IPS-20b (cell line): ENCODE data around the gene CAPN3.

Experiments used
- H3K27ac ChIP-seq: one replicate; pipeline ENCODE4 v1.5.1; 2013; ENCODE audit warnings: low read length
- H3K27me3 ChIP-seq: 2 replicates; pipeline ENCODE4 v1.6.1; 2013; ENCODE audit warnings: mild to moderate bottlenecking, low read length, inconsistent platforms; ENCODE audit not compliant: insufficient read depth
- H3K36me3 ChIP-seq: 2 replicates; pipeline ENCODE4 v1.6.1; 2013; ENCODE audit warnings: low read depth, mild to moderate bottlenecking, inconsistent platforms, low read length, moderate library complexity; ENCODE audit not compliant: insufficient read depth
- H3K4me1 ChIP-seq: 2 replicates; pipeline ENCODE4 v1.6.1; 2013; ENCODE audit warnings: mild to moderate bottlenecking, control low read depth, inconsistent platforms, low read length, moderate library complexity; ENCODE audit not compliant: insufficient read depth
- H3K4me3 ChIP-seq: 2 replicates; pipeline ENCODE4 v1.5.1; 2013; ENCODE audit warnings: mild to moderate bottlenecking, low read length, inconsistent platforms
- H3K9ac ChIP-seq: 2 replicates; pipeline ENCODE4 v1.6.1; 2013; ENCODE audit warnings: low read depth, mild to moderate bottlenecking, inconsistent platforms, low read length, moderate library complexity
- H3K9me3 ChIP-seq: 2 replicates; pipeline ENCODE4 v1.6.1; 2013; ENCODE audit warnings: mild to moderate bottlenecking, low read depth, low read length, inconsistent platforms; ENCODE audit not compliant: insufficient read depth

Gene CAPN3

DNA sequence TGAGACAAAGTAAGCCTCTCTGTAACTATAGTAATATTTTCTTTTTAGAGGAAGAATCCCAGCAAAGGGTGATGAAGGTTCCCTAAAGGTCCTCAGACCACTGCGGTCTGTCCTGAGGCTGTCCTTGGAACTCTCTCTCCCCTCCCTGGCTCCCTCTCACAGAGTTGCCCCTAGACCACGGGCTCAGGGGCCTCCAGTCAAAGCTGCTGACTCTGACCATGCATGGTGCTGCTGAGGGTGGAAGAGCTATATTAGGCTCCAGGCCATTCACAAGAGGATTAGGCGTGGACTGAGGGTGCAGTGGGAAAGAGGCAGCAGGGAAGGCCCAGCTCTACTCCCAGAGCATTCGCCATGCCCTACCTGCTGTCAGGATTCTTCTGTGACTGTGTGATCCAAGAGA is 14.6 kb downstream of the CAPN3 start:
- Histone ChIP-seq H3K36me3 (no peaks in the 10 kb centered on the region), H3K9me3 (peaks cover 29% of the 10 kb centered on the region), H3K9ac (no peak overlapping the region), H3K27me3 (peaks cover 49% of the 10 kb centered on the region), H3K4me3 (no peak overlapping the region), H3K27ac (no peak overlapping the region), H3K4me1 (no peaks in the 10 kb centered on the region)

GRCh38 chr15:42374810-42375209 is 15.5 kb downstream of the CAPN3 start:
- Histone ChIP-seq H3K9ac (no peak overlapping the region), H3K9me3 (peaks cover 23% of the 10 kb centered on the region), H3K4me3 (no peak overlapping the region), H3K27me3 (peaks cover 58% of the 10 kb centered on the region), H3K4me1 (no peaks in the 10 kb centered on the region), H3K27ac (no peak overlapping the region), H3K36me3 (no peaks in the 10 kb centered on the region)

- Histone ChIP-seq H3K36me3 (no peaks in the 10 kb centered on the region), H3K9me3 (peaks cover 23% of the 10 kb centered on the region), H3K27ac (no peak overlapping the region), H3K9ac (no peak overlapping the region), H3K4me3 (no peak overlapping the region), H3K4me1 (no peaks in the 10 kb centered on the region), H3K27me3 (peaks cover 61% of the 10 kb centered on the region)
Measured at GRCh38 chr15:42375252-42375651, 16.0 kb downstream of the CAPN3 start.

GRCh38 chr15:42375941-42376340 is 16.6 kb downstream of the CAPN3 start:
- Histone ChIP-seq H3K27ac (no peak overlapping the region), H3K4me3 (no peak overlapping the region), H3K4me1 (no peaks in the 10 kb centered on the region), H3K9ac (no peak overlapping the region), H3K9me3 (peaks cover 23% of the 10 kb centered on the region), H3K27me3 (peaks cover 64% of the 10 kb centered on the region), H3K36me3 (no peaks in the 10 kb centered on the region)

DNA sequence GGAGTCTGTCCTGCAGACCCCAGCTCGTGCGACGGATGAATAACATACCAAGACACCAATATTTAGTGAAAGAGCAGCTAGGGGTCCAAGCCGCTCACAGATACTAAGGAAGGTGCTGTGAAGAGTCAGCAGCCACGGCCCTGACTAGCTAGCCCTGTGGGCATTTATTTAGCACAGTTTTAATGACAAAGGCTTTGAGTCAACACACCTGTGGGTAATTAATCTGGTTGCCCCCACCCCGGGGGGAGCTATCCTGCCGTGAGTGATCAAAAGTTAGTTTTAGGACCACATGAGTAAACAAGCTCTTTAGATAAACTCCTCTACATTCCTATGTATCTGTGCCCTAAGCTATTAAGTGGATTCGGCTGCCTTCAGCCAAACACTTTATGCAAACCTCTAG is 18.7 kb downstream of the CAPN3 start:
- H3K9me3 ChIP-seq, result peaks cover 16% of the 10 kb centered on the region
- no peaks in the 10 kb centered on the region for H3K36me3 ChIP-seq
- H3K27me3 ChIP-seq, result peaks cover 82% of the 10 kb centered on the region

GRCh38 chr15:42384597-42384996 is 25.3 kb downstream of the CAPN3 start:
- H3K27me3 ChIP-seq, result peaks cover 31% of the 10 kb centered on the region
- no peaks in the 10 kb centered on the region for H3K9me3 ChIP-seq
- no peak overlapping the region for H3K9ac ChIP-seq
- no peak overlapping the region; the same call in 1 of the 2 replicates for H3K4me3 ChIP-seq
- H3K27ac ChIP-seq, result no peak overlapping the region
- H3K36me3 ChIP-seq, result no peaks in the 10 kb centered on the region
- peaks cover 11% of the 10 kb centered on the region; the same call in 1 of the 2 replicates for H3K4me1 ChIP-seq

More for the DNA sequence above, 18.7 kb downstream of the CAPN3 start:
- Histone ChIP-seq H3K27ac (no peak overlapping the region), H3K4me1 (no peaks in the 10 kb centered on the region), H3K9ac (no peak overlapping the region), H3K4me3 (no peak overlapping the region)

DNA sequence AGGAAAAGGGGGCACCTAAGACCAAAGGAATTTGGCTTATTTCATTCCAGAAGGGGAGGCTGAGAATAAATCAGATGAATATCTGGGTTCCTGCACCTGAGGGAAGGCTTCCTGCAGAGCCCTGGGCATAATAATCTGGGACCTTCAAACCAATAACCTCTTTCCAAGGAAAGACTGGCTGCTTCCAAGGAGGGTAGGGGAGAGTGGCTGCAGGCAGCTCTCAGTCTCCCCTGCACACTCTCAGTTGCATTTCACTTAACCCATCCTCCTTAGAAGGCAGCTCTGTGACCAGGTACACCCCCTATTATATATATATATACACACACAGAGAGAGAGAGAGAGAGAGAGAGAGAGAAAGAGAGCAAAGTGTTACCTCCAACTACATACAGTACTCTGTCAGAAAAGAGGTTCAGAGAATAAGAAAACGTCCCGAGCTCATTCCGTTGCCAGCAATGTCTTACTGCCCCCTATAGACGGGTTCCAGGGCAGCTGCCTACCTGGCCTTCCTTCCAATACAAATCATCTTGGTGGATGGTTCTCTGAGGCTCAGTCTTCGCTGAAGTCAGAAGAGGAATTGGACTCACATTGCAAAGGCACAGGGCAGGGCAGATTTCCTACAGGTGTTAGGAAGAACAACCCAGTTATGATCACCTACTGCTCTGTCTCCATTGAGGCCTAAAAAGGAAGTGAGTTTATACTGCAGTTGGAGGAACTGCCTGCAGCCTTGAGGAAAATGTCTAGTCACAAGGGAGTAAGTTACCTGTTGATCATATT is 26.1 kb downstream of the CAPN3 start:
- Histone ChIP-seq H3K27me3 (peaks cover 26% of the 10 kb centered on the region), H3K4me3 (no peak overlapping the region; the same call in 1 of the 2 replicates), H3K36me3 (no peaks in the 10 kb centered on the region), H3K4me1 (peaks cover 11% of the 10 kb centered on the region; the same call in 1 of the 2 replicates), H3K9ac (no peak overlapping the region), H3K9me3 (no peaks in the 10 kb centered on the region), H3K27ac (no peak overlapping the region)

GRCh38 chr15:42385980-42386700 is 26.8 kb downstream of the CAPN3 start:
- Histone ChIP-seq H3K27me3 (peaks cover 21% of the 10 kb centered on the region), H3K9ac (no peak overlapping the region), H3K9me3 (no peaks in the 10 kb centered on the region), H3K4me1 (peaks cover 11% of the 10 kb centered on the region; the same call in 1 of the 2 replicates), H3K36me3 (no peaks in the 10 kb centered on the region), H3K27ac (no peak overlapping the region), H3K4me3 (no peak overlapping the region)

GRCh38 chr15:42387603-42388002 is 28.3 kb downstream of the CAPN3 start:
- Histone ChIP-seq H3K4me3 (no peak overlapping the region), H3K9me3 (no peaks in the 10 kb centered on the region), H3K27ac (no peak overlapping the region), H3K36me3 (no peaks in the 10 kb centered on the region), H3K4me1 (peaks cover 11% of the 10 kb centered on the region; the same call in 1 of the 2 replicates), H3K9ac (no peak overlapping the region), H3K27me3 (peaks cover 9% of the 10 kb centered on the region; the same call in 1 of the 2 replicates)

- Histone ChIP-seq H3K27ac (no peak overlapping the region), H3K36me3 (no peaks in the 10 kb centered on the region), H3K9me3 (no peaks in the 10 kb centered on the region), H3K9ac (no peak overlapping the region), H3K4me3 (no peak overlapping the region), H3K27me3 (no peaks in the 10 kb centered on the region), H3K4me1 (no peaks in the 10 kb centered on the region)
Measured at GRCh38 chr15:42392309-42393024, 33.2 kb downstream of the CAPN3 start.

GRCh38 chr15:42394106-42394505 is 34.8 kb downstream of the CAPN3 start:
- Histone ChIP-seq H3K27me3 (no peaks in the 10 kb centered on the region), H3K4me3 (no peak overlapping the region), H3K9ac (no peak overlapping the region), H3K36me3 (no peaks in the 10 kb centered on the region), H3K27ac (no peak overlapping the region), H3K4me1 (no peaks in the 10 kb centered on the region), H3K9me3 (no peaks in the 10 kb centered on the region)
